Measurements from ENCODE around the gene LAPTM4A.
"Not testable (repeated sequence)": the region's sequence is repeated elsewhere in the genome, so short reads cannot be mapped to it uniquely, and the experiment has no call there.

LAPTM4A gene

DNA sequence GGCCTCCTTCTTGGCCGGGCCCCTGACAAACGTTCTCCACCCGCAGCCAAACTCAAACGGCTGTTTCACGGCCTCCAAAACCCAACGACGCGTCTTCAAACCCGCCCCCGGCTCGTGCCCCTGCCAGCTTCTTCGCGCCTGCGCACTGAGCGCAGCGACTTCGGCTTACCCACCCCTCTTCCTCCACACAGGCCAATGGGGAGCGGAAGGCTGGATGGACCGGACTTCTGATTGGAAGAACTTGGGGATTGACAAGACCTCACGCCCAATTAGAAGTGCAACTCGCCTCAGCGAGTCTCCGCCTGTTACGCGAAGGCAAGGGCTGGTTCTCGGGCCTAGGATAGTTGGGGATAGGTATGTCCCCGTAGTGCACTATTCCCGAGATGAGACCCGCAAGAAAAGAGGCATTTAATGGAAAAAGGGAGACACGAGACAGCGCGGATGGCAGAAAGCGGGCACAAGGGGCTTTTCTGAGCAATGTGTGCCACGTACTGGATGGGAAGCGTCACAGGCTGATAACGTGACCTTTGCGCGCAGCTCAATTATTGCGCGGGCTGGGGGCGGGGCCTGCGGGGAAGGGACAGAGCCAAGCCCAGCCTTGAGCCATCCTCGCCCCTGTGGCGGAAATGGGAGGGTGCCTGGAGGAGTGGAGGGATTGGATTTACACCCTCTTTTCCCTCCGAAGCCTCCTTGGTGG lies at the start of gene LAPTM4A:
LAPTM4A (minus strand) TSS at position 97 of the 697 bp plus-strand sequence. CDS start 108 bp downstream, outside the sequence.
- FAIRE-seq: peak; percentile 96

DNA sequence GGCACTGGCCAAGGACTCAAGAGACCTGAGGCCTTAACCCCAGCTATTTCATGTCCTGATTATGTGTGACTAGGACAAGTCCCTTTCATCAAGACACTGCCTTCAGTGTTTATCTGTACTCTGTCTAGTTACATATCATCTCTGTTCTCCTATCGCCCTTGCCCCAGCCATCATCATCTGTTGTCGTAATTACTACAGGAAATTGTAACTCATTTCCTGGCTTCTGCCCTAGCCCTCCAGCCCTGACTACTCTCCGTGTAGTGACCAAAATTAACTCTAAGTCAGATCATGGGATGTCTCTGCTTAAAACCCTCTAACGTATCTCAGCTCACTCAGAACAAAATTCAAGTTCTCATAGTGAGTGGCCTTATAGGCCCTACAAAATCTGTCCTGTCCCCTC lies 49.3 kb upstream of the LAPTM4A start:
- FAIRE-seq: no peak

DNA sequence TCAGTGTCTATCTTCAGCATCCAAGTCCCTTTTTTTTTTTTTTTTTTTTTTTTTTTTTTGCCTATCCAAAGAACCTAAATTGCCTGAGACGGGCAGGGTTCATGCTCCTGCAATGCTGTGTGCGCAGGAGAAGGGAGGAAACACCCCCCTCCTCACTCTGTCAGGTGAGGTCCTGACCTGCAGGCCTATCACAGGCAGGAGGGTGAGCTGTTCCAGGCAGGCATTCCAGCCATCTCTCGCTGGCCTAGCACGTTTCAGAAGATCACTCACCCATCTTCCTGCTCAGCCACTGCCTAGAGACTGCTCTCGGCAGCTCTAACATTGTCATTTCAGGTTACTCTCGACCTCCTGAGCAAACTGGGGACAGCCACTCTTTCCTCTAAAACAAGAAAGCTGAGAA lies 48.4 kb upstream of the LAPTM4A start:
- no peak for FAIRE-seq

DNA sequence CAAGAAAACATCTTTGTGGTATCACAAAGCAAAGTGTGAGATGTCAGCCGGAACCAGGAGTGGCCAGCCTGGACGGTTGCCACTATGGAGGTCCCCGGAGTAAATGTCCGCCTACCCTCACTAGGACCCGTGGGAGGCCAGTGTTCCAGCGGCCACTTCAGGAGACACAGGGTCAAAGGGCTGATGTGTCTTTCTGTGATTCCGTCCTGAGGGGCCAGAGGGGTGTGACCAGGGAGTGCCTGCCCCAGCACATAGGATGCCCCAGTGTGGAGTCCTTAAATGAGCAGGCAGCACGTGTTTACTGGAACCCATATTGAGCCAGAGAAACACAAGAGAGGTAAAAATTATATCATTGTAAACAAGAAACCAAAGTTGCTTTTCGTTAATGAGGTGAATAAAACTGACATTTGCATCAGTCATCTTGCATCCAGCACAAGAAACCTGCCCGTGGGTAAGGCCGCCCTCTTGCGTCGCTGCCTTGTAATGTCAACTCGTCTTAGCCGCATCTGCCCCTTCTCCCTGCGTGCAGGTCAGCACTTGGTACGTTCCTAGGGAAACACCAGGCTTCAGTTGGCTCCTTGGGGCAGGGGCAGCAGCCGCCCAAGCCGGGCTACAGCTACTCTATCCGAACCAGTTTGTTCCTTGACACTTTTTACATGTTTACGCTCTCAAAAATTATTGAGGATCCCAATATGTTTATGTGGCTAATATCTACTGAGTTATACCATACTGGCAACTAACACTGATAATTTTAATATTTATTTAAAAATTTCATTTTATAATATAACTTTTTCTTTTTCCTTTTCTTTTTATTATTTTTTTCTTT lies 46.7 kb upstream of the LAPTM4A start:
- no peak for FAIRE-seq

DNA sequence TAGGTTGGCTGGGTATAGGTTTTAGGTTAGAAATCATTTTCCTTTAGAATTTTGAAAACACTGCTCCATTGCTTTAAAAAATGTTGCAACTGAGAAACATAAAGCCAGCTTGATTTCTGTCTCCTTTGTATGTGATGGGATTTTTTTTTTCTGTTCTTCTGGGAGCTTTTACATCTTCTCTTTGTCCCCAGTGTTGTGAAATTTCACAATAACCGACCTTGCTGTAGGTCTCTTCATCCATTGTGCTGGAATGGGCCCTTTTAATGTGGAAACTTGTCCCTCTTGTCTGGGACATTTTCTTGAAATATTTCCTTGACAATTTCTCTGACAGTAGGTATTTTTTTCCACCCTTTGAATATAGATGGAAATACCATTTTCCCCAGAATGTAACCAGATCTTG lies 44.0 kb upstream of the LAPTM4A start:
- FAIRE-seq: no peak

DNA sequence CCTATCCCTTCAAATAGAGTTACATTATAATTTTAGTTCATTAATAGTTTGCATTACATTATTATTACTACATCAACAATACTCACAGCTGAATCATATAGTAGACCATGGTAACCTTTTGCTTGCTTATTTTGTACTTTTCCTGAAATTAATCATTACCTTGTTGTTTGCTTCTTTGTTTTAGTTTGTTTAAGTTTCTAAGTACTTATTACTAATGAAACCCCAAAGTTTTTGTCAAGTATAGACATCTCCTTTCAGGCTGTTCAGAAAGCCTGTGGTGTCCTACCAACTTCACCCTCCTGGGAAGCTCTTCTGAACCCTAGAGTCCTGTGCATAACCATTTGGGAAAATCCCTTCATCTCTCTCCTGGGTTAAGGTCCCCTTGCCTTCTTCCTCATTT lies 43.5 kb upstream of the LAPTM4A start:
- no peak for FAIRE-seq

DNA sequence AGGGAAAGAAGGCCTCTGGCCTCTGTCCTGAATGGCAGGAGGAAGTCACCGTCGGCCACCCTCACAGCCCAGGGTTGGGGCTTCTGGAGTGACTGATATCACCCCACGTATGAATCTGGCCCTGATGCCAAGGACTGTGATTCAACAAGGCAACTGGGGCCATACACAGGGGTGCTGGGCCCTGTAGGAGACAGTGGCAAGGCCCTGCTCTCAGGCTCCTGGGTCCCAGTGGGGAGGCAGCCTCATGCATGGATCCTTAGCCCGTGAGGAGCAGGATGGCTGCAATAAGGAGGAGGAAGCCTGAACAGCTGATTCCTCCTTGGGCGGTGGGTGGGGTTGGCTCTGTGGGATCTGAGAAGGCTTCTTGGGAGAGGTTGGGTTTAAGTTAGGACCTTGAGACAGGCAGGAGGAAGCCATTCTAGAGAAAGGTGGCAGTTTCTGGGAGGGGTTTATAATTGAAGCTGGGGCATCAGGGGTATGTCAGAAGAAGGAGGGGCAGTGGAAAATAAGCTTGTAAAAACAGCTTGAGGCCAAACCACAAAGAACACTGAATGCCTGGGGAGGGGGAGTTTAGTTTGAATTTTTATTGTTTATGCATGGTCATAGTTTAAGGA lies 42.8 kb upstream of the LAPTM4A start:
- no peak for FAIRE-seq

DNA sequence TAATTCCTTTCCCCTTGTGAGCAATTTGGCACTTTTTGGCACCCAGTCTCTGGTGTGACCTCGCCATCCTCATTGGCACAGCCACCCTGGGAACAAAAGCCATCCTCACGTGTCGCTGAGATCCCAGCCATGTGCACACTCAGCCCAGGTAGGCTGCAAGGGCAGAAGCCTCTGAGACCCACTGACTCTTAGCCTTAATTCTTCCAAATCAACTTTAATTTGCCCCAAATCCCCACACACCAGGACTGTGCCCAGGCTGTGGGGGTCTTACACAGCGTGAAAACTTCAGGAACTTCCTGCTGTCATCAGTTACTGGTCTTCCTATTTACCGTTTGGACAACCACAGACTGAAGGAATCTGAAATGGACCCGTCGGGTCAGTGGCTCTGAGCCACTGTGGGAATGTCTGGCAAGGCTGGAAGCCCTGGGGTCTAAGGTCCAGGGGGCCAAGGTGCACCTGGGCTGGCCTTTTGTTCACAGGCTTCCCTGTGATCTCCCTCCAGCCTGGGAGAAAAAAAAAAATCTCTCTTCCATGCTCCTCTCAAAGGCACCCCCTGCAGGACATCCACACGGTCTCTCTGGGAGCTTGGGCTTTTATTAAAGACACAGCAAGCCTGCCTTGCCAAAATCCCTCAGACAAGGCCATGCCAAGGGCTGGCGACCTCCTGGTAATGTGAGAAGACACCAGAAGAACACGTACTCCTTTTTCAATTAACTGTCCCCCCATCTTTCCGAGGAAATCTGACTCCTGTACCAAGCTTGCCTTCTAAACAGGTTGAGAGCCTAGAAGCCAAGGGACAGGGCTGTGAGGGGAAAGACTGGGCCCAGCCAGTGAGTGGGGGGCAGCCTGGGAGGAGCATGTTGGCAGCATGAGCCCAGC lies 42.1 kb upstream of the LAPTM4A start:
- no peak for FAIRE-seq

DNA sequence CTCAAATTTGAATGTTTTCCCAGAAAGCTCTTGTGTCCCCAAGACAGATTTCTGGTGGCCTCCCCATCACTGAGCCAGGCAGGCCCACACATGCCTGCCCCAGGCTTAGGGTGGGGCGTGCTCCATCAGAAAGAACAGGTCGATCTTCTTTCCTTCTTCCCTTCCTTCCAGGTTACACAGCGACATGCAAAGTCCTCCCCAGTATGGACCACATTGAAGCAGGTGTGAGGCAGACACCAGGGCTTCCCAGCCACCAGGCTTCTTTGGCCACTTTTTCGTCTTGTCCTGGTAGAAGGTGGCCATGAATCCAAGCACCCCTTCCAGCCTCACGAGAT lies 41.4 kb upstream of the LAPTM4A start:
- no peak for FAIRE-seq

DNA sequence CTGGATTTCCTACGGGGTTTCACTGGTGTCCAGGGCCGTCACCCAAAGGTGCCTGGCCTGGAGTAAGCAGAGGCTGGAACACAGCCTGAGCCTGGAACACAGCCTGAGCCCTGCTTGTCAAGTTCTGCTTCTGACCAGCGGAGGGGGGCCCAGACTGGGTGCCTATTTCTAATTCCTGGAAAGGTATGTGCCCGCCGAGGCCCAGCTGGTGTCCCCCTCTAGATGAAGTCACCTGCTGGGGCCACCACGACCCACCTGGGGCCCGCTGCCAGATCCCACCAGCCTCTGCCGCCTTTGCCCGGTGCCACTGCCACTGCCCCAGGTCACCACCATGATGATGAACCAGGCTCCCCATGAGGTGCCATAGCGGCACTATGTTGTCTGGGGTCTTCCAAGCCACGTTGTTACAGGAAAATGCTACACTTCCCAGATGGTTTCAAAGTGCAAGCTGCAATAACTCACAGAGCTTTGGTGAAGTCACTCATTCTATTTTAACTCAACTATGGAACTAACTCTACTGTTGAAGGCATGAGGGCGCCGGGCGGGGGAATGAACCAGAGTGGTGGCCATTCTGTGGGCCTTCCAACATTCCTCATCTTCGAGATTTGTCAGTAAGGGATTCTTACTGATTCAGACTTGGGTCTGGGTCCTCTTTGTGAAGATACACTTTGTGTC lies 40.9 kb upstream of the LAPTM4A start:
- FAIRE-seq: no peak

DNA sequence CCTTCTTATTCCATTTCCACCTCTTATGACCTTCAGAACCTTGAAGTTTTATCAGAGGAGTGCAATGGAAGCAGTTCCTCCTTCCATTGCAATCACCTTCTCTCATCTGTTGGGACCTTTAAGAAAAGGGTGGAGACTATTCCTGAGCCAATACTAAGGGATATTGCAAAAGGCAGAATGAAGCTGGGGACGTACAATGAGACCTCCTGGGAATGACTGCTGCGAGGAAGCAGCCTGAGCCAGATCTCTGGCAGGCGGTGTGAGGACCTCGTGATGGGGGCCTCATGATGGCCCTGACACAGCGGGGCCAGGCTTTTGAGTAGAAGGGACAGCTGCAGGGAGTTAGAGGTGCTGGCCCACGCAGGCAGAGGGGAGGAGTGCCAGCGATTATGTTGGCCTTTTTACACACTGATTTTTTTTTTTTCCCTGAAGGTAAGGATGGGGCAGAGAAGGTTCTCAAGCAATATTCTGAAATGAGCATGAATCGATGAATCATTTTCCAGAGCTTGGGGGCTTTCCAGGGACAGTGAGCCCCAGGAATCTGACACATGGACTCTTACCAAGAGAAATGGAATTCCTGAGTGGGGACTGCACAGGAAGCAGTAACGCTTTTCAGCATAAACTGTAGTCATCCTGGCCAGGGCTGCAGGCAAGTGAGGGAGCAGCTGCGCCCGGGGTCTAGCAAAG lies 40.0 kb upstream of the LAPTM4A start:
- FAIRE-seq: no peak

DNA sequence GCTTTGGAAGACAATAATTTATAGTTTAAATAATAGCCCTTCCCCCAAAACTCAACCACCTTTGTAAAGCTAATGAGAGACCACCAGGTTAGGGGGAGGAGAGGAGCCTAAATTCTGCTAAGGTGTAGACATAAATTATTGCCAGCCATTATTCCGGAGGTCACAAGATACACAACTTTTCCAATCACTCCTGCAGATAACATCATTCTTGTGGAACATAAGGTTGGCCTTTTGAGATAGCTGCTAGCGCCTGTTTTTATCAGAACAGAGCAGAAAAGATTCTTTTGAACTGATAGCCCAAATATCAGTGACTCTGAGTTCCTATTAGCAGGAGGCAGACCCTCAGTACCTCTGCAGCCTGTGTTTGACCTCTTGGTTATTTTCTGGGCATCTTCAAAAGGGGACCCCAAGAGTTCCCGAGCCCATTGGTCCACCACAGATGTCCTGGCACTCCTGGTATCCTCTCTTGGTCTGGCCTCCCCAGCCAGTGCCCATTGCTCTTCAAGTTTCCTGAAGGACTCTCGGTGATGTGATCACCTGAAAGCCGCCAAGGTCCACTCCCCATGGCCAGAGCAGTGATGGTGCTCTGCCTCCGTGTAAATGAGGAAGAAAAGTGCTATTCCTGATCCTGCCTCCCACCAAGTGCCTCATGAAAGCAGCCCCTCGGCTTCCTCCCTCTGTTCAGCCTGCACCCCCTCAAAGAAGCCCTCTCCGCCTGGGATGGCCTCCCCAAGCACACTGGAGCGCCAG lies 38.5 kb upstream of the LAPTM4A start:
- FAIRE-seq: no peak

DNA sequence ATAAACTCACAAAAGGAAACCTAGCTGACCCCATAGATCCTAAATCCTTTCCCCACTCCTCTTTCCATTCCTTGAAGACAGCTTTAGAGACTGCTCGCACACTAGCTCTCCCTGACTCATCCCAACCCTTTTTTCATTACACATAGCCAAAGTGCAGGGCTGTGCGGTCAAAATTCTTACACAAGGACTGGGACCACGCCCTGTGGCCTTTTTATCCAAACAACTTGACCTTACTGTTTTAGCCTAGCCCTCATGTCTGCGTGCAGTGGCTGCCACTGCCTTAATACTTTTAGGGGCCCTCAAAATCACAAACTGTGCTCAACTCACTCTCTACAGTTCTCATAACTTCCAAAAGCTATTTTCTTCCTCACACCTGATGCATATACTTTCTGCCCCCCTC lies 34.5 kb upstream of the LAPTM4A start:
- not testable (repeated sequence) for FAIRE-seq

DNA sequence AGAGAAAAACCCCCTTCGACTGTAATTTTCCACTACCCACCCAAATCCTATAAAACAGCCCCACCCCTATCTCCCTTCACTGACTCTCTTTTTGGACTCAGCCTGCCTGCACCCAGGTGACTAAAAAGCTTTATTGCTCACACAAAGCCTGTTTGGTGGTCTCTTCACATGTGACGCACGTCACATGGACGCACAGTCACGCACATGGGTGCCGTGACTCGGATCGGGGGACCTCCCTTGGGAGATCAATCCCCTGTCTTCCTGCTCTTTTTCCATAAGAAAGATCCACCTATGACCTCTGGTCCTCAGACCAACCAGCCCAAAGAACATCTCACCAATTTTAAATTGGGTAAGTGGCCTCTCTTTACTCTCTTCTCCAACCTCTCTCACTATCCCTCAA lies 31.4 kb upstream of the LAPTM4A start:
- FAIRE-seq: not testable (repeated sequence)

DNA sequence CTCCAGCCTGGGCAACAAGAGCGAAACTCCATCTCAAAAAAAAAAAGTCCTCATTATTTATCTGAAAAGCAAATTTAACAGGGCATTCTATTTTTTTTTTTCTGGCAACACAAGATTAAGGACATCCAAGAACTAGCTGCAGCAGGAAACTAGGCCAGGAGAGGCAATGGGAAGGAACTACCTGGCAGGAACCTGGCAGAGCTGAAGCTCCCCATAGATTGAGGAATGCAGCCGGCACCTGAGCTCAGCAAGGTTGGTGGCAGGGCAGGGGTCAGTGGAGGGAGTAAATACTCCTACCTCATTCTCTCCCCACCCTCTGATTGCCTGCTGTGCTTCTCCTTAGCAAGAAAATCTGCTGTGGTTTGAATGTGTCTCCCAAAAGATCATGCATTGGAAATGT lies 30.4 kb upstream of the LAPTM4A start:
- no peak for FAIRE-seq

DNA sequence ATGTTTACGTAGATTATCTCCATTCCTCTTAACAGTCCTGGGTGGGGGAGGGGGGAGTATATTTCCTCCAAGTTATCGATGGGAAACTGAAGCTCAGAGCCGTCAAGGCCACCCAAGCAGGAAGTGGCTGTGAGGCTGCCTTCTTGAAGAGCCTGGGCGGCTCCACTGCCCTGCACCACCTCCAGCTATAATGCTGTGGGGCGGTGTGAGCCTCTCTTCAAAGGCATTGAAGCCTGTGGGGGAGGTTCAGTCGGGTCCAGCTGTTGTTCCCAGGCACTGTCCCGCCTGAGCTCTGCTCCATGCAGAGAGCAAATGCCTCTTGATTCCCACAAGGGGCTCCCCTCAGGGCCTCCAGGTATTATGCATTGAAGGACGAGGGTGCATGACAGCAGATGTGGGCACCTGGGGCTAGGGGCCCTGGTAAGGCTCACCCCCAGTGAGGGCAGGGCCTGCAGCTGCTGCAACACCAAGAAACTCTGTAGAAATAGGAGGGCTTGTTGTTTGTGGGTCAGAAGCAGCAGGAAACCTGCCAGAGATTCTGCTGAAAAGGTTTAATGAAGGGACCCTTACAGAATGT lies 29.5 kb upstream of the LAPTM4A start:
- no peak for FAIRE-seq

DNA sequence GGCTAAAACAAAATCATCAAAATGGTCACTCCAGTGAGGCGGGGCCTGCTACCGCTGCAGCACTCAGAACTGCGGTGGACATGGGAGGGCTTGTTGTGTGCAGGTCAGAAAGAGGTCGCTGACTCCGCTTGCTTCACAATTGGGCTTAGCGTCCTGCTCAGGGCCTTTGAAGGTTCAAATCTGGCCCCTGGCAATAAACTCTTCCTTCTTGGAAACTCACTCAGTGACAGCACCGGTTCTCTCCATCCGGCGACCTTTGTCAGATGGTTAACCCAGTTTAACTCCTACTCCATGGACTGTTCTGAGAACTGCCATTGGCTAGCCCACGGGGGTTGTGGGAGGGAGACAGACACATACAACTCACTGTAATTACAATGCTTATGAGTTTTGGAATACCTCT lies 29.0 kb upstream of the LAPTM4A start:
- no peak for FAIRE-seq

DNA sequence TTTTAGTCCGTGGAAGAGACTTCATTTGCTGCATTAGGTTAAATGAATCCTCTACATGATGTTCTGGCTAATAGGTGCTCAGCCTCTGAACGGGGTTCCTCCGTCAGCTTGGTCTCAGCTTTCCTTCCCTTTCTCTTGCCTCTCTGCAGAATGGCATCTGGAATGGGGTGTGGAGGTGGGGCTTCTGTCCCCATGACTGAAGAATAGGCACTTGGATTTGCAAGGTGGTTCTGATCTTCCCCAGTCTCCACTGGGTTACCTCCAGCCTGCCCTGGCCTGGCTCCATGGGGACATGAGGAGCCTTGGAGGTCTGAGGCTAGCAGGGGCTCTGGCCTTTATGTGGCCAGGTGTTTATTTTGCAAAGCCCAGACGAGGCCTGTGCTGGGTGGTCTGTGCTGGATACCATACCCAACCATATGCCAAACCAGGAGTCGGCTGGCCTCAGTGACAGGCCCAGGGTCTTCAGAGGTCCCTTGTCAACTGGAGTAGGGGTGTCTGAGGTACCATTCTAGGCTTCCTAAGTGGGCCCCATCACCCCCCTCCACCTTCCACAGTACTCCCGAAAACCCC lies 28.2 kb upstream of the LAPTM4A start:
- no peak for FAIRE-seq

DNA sequence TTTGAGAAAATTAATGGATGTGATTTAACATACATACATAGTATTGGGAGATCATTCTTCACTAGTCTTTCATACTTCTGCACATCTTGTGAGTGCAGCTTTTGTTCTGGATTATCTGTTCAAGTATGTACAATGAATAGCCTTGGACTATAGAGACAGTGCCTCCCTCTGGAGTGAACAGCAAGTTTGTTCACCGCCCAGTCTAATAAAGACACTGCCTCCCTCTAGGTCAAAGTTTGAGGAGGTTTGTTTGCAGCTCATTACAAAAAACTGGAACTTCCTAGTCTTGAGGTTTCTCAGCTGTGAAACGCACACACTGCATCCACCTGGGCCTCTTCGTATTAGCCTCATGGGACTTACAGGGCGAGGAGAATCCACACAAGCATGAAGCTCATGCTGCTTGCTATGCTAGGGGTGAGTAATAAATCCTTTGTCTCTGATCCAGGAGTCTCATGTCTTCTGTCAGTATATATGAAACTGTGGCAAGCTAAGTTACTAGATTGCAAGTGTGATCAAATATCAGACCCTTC lies 26.0 kb upstream of the LAPTM4A start:
- no peak for FAIRE-seq

DNA sequence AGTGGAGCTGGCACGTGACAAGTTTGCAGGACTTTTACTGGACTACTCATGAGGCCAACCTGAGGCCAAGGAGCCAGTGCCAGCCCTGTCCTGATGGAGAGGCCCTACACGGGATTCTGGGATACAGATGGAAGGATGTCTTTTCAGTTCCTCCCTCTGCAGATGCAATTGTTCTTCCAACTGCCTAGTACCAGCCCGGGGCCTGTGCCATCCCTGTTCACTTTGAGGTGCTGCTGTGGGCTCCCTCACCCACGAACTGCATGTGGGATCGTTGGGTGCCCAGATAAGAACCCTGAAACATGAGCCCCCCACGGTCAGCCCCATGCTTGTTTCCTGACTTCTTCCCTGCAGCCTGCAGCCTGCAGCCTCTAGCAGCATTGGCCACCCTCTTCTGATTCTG lies 25.3 kb upstream of the LAPTM4A start:
- FAIRE-seq: no peak
